ENCODE results near the gene DCLK1. TPM values are rescaled to one million over a fixed set of nuclear protein-coding genes. Genes with fewer than 3 reads are reported as not detected.

DCLK1 gene
- total RNA-seq, 1 experiment from 2014 or later: 36.2 TPM

DNA sequence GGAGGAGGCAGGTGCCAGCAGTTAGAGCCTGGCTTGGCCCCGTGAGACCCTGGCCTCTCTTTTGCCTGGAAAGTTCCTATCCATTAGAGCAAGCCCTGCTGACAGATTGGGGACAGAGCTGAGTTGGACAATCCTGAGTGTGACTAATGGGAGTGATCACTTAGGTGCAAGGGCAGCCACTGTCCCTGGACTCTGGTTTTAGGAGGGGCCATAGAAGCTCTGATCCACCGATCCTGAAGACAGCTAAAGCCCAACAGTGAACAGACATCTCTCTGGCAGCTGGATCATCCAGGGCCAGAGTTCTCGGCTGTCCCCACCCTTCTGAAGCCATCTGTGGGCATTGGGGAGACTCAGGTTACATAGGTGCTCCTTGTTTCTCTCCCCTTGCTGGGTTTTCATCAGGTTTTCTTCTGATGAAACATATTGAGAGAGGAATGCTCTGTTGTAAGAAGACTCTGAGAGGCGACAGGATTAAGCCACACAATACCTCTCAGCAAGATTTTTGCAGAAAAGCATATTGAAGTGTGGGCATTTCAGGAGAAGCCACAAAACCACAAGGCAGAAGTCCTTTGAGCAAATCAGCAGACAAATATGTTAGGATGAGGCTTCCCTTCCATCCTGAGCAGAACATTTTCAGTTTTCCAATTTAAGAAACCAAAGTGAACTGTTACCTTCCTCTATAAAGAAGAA, 366.7 kb downstream of the DCLK1 start:
- H3K4ac ChIP-seq (ENCODE audit: low read depth, low read length): no peak overlapping the region
- no peaks in the 10 kb centered on the region for H3K79me1 ChIP-seq (ENCODE audit: insufficient read depth, low read depth, low read length, poor library complexity, severe bottlenecking)
- H2BK120ac ChIP-seq (ENCODE audit: low read depth, low read length, poor library complexity, severe bottlenecking): no peak overlapping the region
- no peak for DNase-seq
- H2BK15ac ChIP-seq (ENCODE audit: low read depth, low read length): no peak overlapping the region
- no peak overlapping the region for H3K4me2 ChIP-seq (ENCODE audit: insufficient read depth, insufficient read length, low read length)
- H3K27me3 Mint-ChIP-seq (ENCODE audit: low read depth): no peaks in the 10 kb centered on the region
- no peaks in the 10 kb centered on the region for H3K27me3 ChIP-seq (ENCODE audit: insufficient read depth, low read length)
- no peak overlapping the region for H3T11ph ChIP-seq (ENCODE audit: low read length)
- no peak overlapping the region for H2BK5ac ChIP-seq (ENCODE audit: insufficient read length, low read length)
- H3K79me2 ChIP-seq (ENCODE audit: insufficient read depth, low read length): no peaks in the 10 kb centered on the region
- no peak overlapping the region for H2BK20ac ChIP-seq (ENCODE audit: low read depth, low read length, poor library complexity, severe bottlenecking)
- no peak overlapping the region for H3K27ac Mint-ChIP-seq
- no peaks in the 10 kb centered on the region for H4K20me1 ChIP-seq (ENCODE audit: control insufficient read depth, insufficient read depth, insufficient read length)
- no peak overlapping the region for H3K23ac ChIP-seq (ENCODE audit: insufficient read length, low read depth, low read length)
- WGBS (ENCODE audit: extremely low coverage, insufficient read length, low lambda C conversion rate): no CpG with 5 or more reads among the region's 4 CpGs
- no peak overlapping the region for H2AK5ac ChIP-seq (ENCODE audit: insufficient read length, low read length)
- no peaks in the 10 kb centered on the region; a peak in 1 of 5 replicates for H3K9me3 Mint-ChIP-seq
- H4K5ac ChIP-seq (ENCODE audit: insufficient read length, low read depth, low read length): no peak overlapping the region
- H3K56ac ChIP-seq (ENCODE audit: insufficient read length, low read depth, low read length): no peak overlapping the region
- no peak overlapping the region for H3K4me3 Mint-ChIP-seq
- no peak overlapping the region for H2AFZ ChIP-seq (ENCODE audit: low read length)
- H4K91ac ChIP-seq (ENCODE audit: insufficient read length, low read depth, low read length): no peak overlapping the region
- H3K4me1 ChIP-seq (ENCODE audit: insufficient read depth, low read length): no peaks in the 10 kb centered on the region
- H3K23me2 ChIP-seq (ENCODE audit: insufficient read length, low read depth, low read length, poor library complexity, severe bottlenecking): no peaks in the 10 kb centered on the region
- no peak overlapping the region for H2BK12ac ChIP-seq (ENCODE audit: insufficient read length, low read depth, low read length)
- H4K8ac ChIP-seq (replicated peaks; ENCODE audit: insufficient read length, low read depth, low read length): no peak overlapping the region
- TF ChIP-seq, protein P1, sequence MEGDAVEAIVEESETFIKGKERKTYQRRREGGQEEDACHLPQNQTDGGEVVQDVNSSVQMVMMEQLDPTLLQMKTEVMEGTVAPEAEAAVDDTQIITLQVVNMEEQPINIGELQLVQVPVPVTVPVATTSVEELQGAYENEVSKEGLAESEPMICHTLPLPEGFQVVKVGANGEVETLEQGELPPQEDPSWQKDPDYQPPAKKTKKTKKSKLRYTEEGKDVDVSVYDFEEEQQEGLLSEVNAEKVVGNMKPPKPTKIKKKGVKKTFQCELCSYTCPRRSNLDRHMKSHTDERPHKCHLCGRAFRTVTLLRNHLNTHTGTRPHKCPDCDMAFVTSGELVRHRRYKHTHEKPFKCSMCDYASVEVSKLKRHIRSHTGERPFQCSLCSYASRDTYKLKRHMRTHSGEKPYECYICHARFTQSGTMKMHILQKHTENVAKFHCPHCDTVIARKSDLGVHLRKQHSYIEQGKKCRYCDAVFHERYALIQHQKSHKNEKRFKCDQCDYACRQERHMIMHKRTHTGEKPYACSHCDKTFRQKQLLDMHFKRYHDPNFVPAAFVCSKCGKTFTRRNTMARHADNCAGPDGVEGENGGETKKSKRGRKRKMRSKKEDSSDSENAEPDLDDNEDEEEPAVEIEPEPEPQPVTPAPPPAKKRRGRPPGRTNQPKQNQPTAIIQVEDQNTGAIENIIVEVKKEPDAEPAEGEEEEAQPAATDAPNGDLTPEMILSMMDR (conservative IDR thresholded peaks at IDR 0.05): no peak
- H3K14ac ChIP-seq (ENCODE audit: insufficient read depth, low read length): no peak overlapping the region
- no peaks in the 10 kb centered on the region for H3K36me3 Mint-ChIP-seq (ENCODE audit: insufficient read depth in 1 of 3, low read depth in 3 of 3)
- H3K9me3 ChIP-seq (ENCODE audit: control insufficient read depth, low read depth, low read length): no peaks in the 10 kb centered on the region
- no peak overlapping the region for H3K18ac ChIP-seq (ENCODE audit: insufficient read length, low read depth, low read length)
- H3K27ac ChIP-seq (ENCODE audit: insufficient read length, low read depth, low read length): no peak overlapping the region
- H3K9ac ChIP-seq (ENCODE audit: extremely low read depth, insufficient read length, low read length): no peak overlapping the region
- peaks cover 2 to 5% of the 10 kb centered on the region in 2 experiments; a peak in 2 of 4 replicates for H3K4me1 Mint-ChIP-seq
